H9 (cell line): ENCODE data around the gene USP4. TPM values are rescaled to one million over a fixed set of nuclear protein-coding genes. Genes with fewer than 3 reads are reported as not detected.

Experiments
- DNase-seq: peaks from one replicate; pipeline ENCODE4 v3.0.0-alpha.2; 2017
- H2AFZ ChIP-seq: one replicate; pipeline ENCODE4 v1.6.1; 2013; ENCODE audit warnings: mild to moderate bottlenecking, low read length, control low read depth, moderate library complexity
- H2AK5ac ChIP-seq: 2 replicates; pipeline ENCODE4 v1.6.1; 2013; ENCODE audit warnings: low read length, control low read depth, mixed read lengths; ENCODE audit not compliant: insufficient read length
- H2BK120ac ChIP-seq: one replicate; pipeline ENCODE4 v1.6.1; 2013; ENCODE audit warnings: low read depth, mild to moderate bottlenecking, low read length, control low read depth, inconsistent platforms; ENCODE audit not compliant: poor library complexity, severe bottlenecking
- H2BK12ac ChIP-seq: 2 replicates; pipeline ENCODE4 v1.6.1; 2013; ENCODE audit warnings: low read length, control low read depth, mixed read lengths, low read depth; ENCODE audit not compliant: insufficient read length
- H2BK15ac ChIP-seq: 2 replicates; pipeline ENCODE4 v1.6.1; 2013; ENCODE audit warnings: low read depth, low read length, control low read depth
- H2BK20ac ChIP-seq: one replicate; pipeline ENCODE4 v1.6.1; 2013; ENCODE audit warnings: low read depth, mild to moderate bottlenecking, low read length, control low read depth, inconsistent platforms; ENCODE audit not compliant: poor library complexity, severe bottlenecking
- H2BK5ac ChIP-seq: 2 replicates; pipeline ENCODE4 v1.6.1; 2013; ENCODE audit warnings: low read length, control low read depth, mixed read lengths; ENCODE audit not compliant: insufficient read length
- H3K14ac ChIP-seq: 2 replicates; pipeline ENCODE4 v1.6.1; 2013; ENCODE audit warnings: low read length, control low read depth; ENCODE audit not compliant: insufficient read depth
- H3K18ac ChIP-seq: 2 replicates; pipeline ENCODE4 v1.6.1; 2013; ENCODE audit warnings: low read depth, mild to moderate bottlenecking, mixed read lengths, low read length, control low read depth; ENCODE audit not compliant: insufficient read length
- H3K23ac ChIP-seq: 2 replicates; pipeline ENCODE4 v1.6.1; 2013; ENCODE audit warnings: low read length, control low read depth, mixed read lengths, low read depth; ENCODE audit not compliant: insufficient read length
- H3K23me2 ChIP-seq: 2 replicates; pipeline ENCODE4 v1.6.1; 2013; ENCODE audit warnings: low read depth, mild to moderate bottlenecking, mixed read lengths, low read length, control low read depth; ENCODE audit not compliant: insufficient read length, poor library complexity, severe bottlenecking
- H3K27ac ChIP-seq: 2 replicates; pipeline ENCODE4 v1.5.1; 2013; ENCODE audit warnings: low read length, control low read depth, mixed read lengths, low read depth; ENCODE audit not compliant: insufficient read length
- H3K27me3 ChIP-seq: 2 replicates; pipeline ENCODE4 v1.6.1; 2013; ENCODE audit warnings: low read length, control low read depth, inconsistent platforms; ENCODE audit not compliant: insufficient read depth
- H3K4ac ChIP-seq: 2 replicates; pipeline ENCODE4 v1.6.1; 2013; ENCODE audit warnings: low read depth, mild to moderate bottlenecking, control low read depth, inconsistent platforms, low read length, moderate library complexity
- H3K4me1 ChIP-seq: 2 replicates; pipeline ENCODE4 v1.6.1; 2013; ENCODE audit warnings: low read length, control low read depth, inconsistent platforms; ENCODE audit not compliant: insufficient read depth
- H3K4me2 ChIP-seq: 2 replicates; pipeline ENCODE4 v1.6.1; 2013; ENCODE audit warnings: low read length, control low read depth, mixed read lengths; ENCODE audit not compliant: insufficient read length, insufficient read depth
- H3K56ac ChIP-seq: 2 replicates; pipeline ENCODE4 v1.6.1; 2013; ENCODE audit warnings: low read depth, mild to moderate bottlenecking, mixed read lengths, low read length, control low read depth; ENCODE audit not compliant: insufficient read length
- H3K79me1 ChIP-seq: 2 replicates; pipeline ENCODE4 v1.6.1; 2013; ENCODE audit warnings: low read depth, mild to moderate bottlenecking, moderate library complexity, low read length, control low read depth, inconsistent platforms; ENCODE audit not compliant: insufficient read depth, poor library complexity, severe bottlenecking
- H3K79me2 ChIP-seq: 2 replicates; pipeline ENCODE4 v1.6.1; 2013; ENCODE audit warnings: low read length, control low read depth, inconsistent platforms; ENCODE audit not compliant: insufficient read depth
- H3K9ac ChIP-seq: 2 replicates; pipeline ENCODE4 v1.6.1; 2013; ENCODE audit warnings: low read length, control low read depth, mixed read lengths; ENCODE audit not compliant: insufficient read length; ENCODE audit errors: extremely low read depth
- H3K9me3 ChIP-seq: one replicate; pipeline ENCODE4 v1.6.1; 2013; ENCODE audit warnings: low read depth, low read length, inconsistent platforms; ENCODE audit not compliant: control insufficient read depth
- H3T11ph ChIP-seq: one replicate; pipeline ENCODE4 v1.6.1; 2013; ENCODE audit warnings: mild to moderate bottlenecking, low read length, control low read depth, inconsistent platforms
- H4K20me1 ChIP-seq: one replicate; pipeline ENCODE4 v1.6.1; 2013; ENCODE audit not compliant: control insufficient read depth, insufficient read length, insufficient read depth
- H4K5ac ChIP-seq: 2 replicates; pipeline ENCODE4 v1.6.1; 2013; ENCODE audit warnings: low read depth, mild to moderate bottlenecking, mixed read lengths, low read length, control low read depth; ENCODE audit not compliant: insufficient read length
- H4K8ac ChIP-seq: replicated peaks from 2 replicates; pipeline ENCODE4 v1.6.1; 2013; ENCODE audit warnings: low read length, control low read depth, mixed read lengths, low read depth; ENCODE audit not compliant: insufficient read length
- H4K91ac ChIP-seq: 2 replicates; pipeline ENCODE4 v1.6.1; 2013; ENCODE audit warnings: low read depth, mild to moderate bottlenecking, moderate library complexity, mixed read lengths, low read length, control low read depth; ENCODE audit not compliant: insufficient read length
- H3K27ac Mint-ChIP-seq, 3 experiments: 2 replicates in 2 of 3; 3 replicates in 1 of 3; pipeline ENCODE4 v1.8.0; 2020 to 2021; ENCODE audit warnings: mixed read lengths in 3 of 3, mild to moderate bottlenecking in 1 of 3, moderate library complexity in 1 of 3
- H3K27me3 Mint-ChIP-seq: 2 replicates; pipeline ENCODE4 v1.8.0; 2021; ENCODE audit warnings: low read depth, mild to moderate bottlenecking, moderate library complexity, mixed read lengths
- H3K36me3 Mint-ChIP-seq, 3 experiments: 2 replicates in 2 of 3; 3 replicates in 1 of 3; pipeline ENCODE4 v1.8.0; 2020 to 2021; ENCODE audit warnings: low read depth in 3 of 3, mixed read lengths in 3 of 3; ENCODE audit not compliant: insufficient read depth in 1 of 3
- H3K4me1 Mint-ChIP-seq, 2 experiments: 2 replicates each; pipeline ENCODE4 v1.8.0; 2020; ENCODE audit warnings: mixed read lengths in 2 of 2
- H3K4me3 Mint-ChIP-seq, 2 experiments: 2 replicates in 1 of 2; 3 replicates in 1 of 2; pipeline ENCODE4 v1.8.0; 2020 to 2021; ENCODE audit warnings: mild to moderate bottlenecking in 2 of 2, mixed read lengths in 2 of 2, moderate library complexity in 1 of 2
- H3K9me3 Mint-ChIP-seq, 2 experiments: 2 replicates in 1 of 2; 3 replicates in 1 of 2; pipeline ENCODE4 v1.8.0; 2020; ENCODE audit warnings: mild to moderate bottlenecking in 2 of 2, mixed read lengths in 2 of 2, moderate library complexity in 1 of 2
- WGBS: extraction: QIAGEN DNeasy Blood & Tissue Kit; methylation state at CpG from one replicate; pipeline ENCODE4 v1.1.7; 2013; ENCODE audit warnings: missing lambda C conversion rate, low lambda C conversion rate, mixed read lengths; ENCODE audit not compliant: insufficient read length; ENCODE audit errors: extremely low coverage; 5-methylcytosine and 5-hydroxymethylcytosine counted together
- total RNA-seq: library from RNA; stranded (reverse); gene quantifications from 2 replicates; pipeline ENCODE4 v1.2.1, GENCODE V29; 2021
- TF ChIP-seq, protein P1 (sequence below): fragments of 200-600 bp; sonication (generic); conservative IDR thresholded peaks from 3 replicates; pipeline ENCODE4 v1.8.0; 2021; ENCODE audit warnings: antibody characterized with exemption, mild to moderate bottlenecking

Gene USP4
- total RNA-seq, 1 experiment from 2014 or later: 36.1 TPM

DNA sequence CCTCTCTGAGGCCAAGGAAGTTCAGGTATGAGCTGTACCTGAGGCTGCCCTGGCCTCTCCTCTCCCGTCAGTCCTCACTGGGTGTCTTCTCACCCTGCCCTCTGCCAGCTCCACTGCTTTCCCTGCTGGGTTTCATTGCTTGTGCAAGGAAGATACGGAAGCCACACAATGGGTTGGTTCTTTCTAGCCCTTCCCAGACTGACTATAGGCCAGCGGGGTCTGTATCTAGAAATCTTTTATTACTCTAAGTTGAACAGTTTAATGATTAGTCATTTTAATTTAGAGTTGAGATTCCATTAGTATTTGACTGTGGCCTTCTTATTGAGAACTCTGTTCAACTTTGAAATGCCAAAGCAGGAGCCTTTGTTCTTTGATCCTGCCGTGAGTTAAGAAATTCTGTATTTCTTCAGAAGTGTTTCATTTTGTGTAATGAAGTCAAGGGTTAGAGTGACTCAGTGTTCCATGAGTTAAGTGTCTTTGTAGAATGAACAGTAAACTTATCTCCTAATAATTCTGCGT is 79.0 kb downstream of the USP4 start:
- Histone ChIP-seq H3K9me3 (no peaks in the 10 kb centered on the region), H3K4me2 (no peak overlapping the region), H3K27me3 (no peaks in the 10 kb centered on the region), H3T11ph (no peak overlapping the region), H4K5ac (no peak overlapping the region), H4K20me1 (no peaks in the 10 kb centered on the region), H3K14ac (no peak overlapping the region), H3K4ac (no peak overlapping the region), H2BK20ac (no peak overlapping the region), H3K23me2 (no peaks in the 10 kb centered on the region), H3K23ac (no peak overlapping the region), H2BK15ac (no peak overlapping the region), H2BK120ac (no peak overlapping the region), H2AFZ (no peak overlapping the region), H3K18ac (no peak overlapping the region), H3K79me1 (no peaks in the 10 kb centered on the region), H3K56ac (no peak overlapping the region), H3K27ac (no peak overlapping the region), H4K91ac (no peak overlapping the region), H3K79me2 (no peaks in the 10 kb centered on the region), H2AK5ac (no peak overlapping the region), H2BK12ac (no peak overlapping the region), H3K4me1 (no peaks in the 10 kb centered on the region), H2BK5ac (no peak overlapping the region), H4K8ac (no peak overlapping the region), H3K9ac (no peak overlapping the region)
- H3K27ac Mint-ChIP-seq: peak overlapping the region in 1 of 3 experiments; percentile 83; a peak in 2 of 7 replicates
- no peak overlapping the region for H3K4me3 Mint-ChIP-seq
- no peaks in the 10 kb centered on the region for H3K36me3 Mint-ChIP-seq
- no peaks in the 10 kb centered on the region for H3K27me3 Mint-ChIP-seq
- TF ChIP-seq, protein P1, sequence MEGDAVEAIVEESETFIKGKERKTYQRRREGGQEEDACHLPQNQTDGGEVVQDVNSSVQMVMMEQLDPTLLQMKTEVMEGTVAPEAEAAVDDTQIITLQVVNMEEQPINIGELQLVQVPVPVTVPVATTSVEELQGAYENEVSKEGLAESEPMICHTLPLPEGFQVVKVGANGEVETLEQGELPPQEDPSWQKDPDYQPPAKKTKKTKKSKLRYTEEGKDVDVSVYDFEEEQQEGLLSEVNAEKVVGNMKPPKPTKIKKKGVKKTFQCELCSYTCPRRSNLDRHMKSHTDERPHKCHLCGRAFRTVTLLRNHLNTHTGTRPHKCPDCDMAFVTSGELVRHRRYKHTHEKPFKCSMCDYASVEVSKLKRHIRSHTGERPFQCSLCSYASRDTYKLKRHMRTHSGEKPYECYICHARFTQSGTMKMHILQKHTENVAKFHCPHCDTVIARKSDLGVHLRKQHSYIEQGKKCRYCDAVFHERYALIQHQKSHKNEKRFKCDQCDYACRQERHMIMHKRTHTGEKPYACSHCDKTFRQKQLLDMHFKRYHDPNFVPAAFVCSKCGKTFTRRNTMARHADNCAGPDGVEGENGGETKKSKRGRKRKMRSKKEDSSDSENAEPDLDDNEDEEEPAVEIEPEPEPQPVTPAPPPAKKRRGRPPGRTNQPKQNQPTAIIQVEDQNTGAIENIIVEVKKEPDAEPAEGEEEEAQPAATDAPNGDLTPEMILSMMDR: no peak
- H3K4me1 Mint-ChIP-seq: peaks cover 0 to 2% of the 10 kb centered on the region in 2 experiments; a peak in 2 of 4 replicates
- no peak for DNase-seq
- no peaks in the 10 kb centered on the region for H3K9me3 Mint-ChIP-seq
- no CpG with 5 or more reads among the region's 5 CpGs for WGBS
